Vagina (tissue), 2 donors: ENCODE results near the gene EHMT2.

Experiments used
- POLR2AphosphoS5 ChIP-seq, 2 donors: sonication (generic); formaldehyde crosslinking; IDR thresholded peaks; one replicate each; pipeline ENCODE4 v1.9.0; 2017; ENCODE audit warnings: antibody characterized with exemption in 2 of 2, mild to moderate bottlenecking in 2 of 2, low read depth in 1 of 2; ENCODE audit not compliant: insufficient read depth in 1 of 2
- TF ChIP-seq, protein P1 (sequence below), 3 experiments: fragments of 450-650 bp in 2 of 3; fragments of 200-600 bp in 1 of 3; sonication (generic) in 1 of 3; IDR thresholded peaks; one replicate each; pipeline ENCODE4 v1.5.1; 2017 to 2019; ENCODE audit warnings: antibody characterized with exemption in 3 of 3, mild to moderate bottlenecking in 2 of 3, moderate library complexity in 2 of 3

DNA sequence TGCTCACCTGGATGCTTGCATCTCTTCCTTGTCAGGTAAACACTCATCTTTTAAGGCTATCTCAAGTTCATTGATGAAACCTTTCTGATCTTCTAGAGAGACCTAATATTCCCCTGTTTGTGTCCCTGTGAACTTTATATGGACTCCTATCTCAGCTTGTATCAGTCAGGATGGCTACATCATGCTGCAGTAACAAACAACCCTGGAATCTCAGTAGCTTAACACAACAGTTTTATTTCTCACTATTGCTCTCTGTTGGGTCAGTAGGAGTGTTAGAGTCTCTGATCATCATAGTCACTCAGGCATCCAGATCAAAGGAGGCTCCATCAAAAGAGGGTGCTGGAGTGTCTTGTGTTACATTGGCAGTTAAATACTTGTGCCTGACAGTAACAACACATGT, 17.9 kb upstream of the EHMT2 start:
- TF ChIP-seq, protein P1, sequence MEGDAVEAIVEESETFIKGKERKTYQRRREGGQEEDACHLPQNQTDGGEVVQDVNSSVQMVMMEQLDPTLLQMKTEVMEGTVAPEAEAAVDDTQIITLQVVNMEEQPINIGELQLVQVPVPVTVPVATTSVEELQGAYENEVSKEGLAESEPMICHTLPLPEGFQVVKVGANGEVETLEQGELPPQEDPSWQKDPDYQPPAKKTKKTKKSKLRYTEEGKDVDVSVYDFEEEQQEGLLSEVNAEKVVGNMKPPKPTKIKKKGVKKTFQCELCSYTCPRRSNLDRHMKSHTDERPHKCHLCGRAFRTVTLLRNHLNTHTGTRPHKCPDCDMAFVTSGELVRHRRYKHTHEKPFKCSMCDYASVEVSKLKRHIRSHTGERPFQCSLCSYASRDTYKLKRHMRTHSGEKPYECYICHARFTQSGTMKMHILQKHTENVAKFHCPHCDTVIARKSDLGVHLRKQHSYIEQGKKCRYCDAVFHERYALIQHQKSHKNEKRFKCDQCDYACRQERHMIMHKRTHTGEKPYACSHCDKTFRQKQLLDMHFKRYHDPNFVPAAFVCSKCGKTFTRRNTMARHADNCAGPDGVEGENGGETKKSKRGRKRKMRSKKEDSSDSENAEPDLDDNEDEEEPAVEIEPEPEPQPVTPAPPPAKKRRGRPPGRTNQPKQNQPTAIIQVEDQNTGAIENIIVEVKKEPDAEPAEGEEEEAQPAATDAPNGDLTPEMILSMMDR (IDR thresholded peaks at IDR 0.05), result no peak
- no peak for TF ChIP-seq POLR2AphosphoS5 (IDR thresholded peaks at IDR 0.05; ENCODE audit: insufficient read depth in 1 of 2, low read depth in 1 of 2)
